ENCODE data around the gene RNF224.

- no peak for TF ChIP-seq CTCF (IDR thresholded peaks at IDR 0.05)
- no peak for TF ChIP-seq POLR2A (IDR thresholded peaks at IDR 0.05)
These were observed 6.2 kb upstream of the RNF224 start for GRCh38 chr9:137221095-137221505.
